Ishikawa (cell line): ENCODE measurements around the gene CRIP3.

Source experiments
- CREB1 ChIP-seq: IDR thresholded peaks from 2 replicates; pipeline ENCODE4 v1.6.1; 2012; ENCODE audit warnings: low read depth
- EP300 ChIP-seq: IDR thresholded peaks from 2 replicates; pipeline ENCODE4 v1.6.1; 2012; ENCODE audit warnings: borderline replicate concordance
- NFIC ChIP-seq: IDR thresholded peaks from 2 replicates; pipeline ENCODE4 v1.6.1; 2012
- TEAD4 ChIP-seq: IDR thresholded peaks from 2 replicates; pipeline ENCODE4 v1.6.1; 2012
- YY1 ChIP-seq: IDR thresholded peaks from 2 replicates; pipeline ENCODE4 v1.6.1; 2012; ENCODE audit warnings: low read depth
- TF ChIP-seq, protein P1 (sequence below): IDR thresholded peaks from 2 replicates; pipeline ENCODE4 v1.6.1; 2012
- TF ChIP-seq, protein P2 (sequence below): IDR thresholded peaks from 2 replicates; pipeline ENCODE4 v1.6.1; 2012

DNA sequence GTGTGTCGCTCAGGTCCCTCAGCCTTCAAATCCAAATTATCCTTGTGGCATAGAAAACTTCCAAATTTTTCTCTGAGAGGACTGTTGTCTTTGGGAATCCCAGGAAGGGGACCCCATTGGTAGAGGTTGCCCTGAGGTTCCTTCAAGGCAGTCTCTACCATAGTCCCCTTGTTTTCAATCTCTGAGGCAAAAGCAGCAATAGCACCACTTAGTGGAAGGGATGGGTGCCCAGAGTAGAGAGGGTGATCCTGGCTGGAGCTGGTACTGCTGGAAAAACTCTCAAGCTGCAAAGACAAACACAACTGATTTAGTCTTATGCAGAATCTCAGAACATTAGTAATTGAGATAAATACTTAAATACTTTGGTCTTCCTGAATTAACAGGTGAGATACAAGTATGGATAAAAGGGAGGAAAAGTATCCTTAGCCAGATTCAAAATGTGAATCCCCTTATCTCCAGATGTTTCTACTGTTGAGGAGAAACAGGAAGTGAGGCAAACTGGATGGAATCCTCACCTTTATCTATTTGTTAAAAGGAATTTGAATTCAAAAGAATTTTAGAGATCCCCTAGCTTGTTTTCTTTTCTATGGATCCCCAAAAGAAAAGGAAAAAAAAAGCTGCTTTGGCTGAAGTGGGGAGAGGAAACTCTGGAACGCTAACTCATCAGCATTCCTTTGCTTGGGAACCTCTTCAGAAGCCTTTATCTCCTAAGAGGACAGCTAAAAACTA, 47.4 kb upstream of the CRIP3 start:
- TF ChIP-seq NFIC (no peak), CREB1 (no peak), EP300 (no peak), YY1 (no peak), TEAD4 (no peak)
- TF ChIP-seq, protein P1, sequence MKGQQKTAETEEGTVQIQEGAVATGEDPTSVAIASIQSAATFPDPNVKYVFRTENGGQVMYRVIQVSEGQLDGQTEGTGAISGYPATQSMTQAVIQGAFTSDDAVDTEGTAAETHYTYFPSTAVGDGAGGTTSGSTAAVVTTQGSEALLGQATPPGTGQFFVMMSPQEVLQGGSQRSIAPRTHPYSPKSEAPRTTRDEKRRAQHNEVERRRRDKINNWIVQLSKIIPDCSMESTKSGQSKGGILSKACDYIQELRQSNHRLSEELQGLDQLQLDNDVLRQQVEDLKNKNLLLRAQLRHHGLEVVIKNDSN = no peak
- TF ChIP-seq, protein P2, sequence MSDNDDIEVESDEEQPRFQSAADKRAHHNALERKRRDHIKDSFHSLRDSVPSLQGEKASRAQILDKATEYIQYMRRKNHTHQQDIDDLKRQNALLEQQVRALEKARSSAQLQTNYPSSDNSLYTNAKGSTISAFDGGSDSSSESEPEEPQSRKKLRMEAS = no peak
